ENCODE measurements around the gene MYADML2.

The MYADML2 gene

GRCh38 chr17:81968396-81968745, 21.3 kb upstream of the MYADML2 start:
- no peak for TF ChIP-seq GATA1 (IDR thresholded peaks at IDR 0.05; ENCODE audit: low read depth, low read length)
- no peak for TF ChIP-seq POLR2A (IDR thresholded peaks at IDR 0.05; ENCODE audit: low read length)
- DNase-seq: no peak

- TF ChIP-seq POLR2A (IDR thresholded peaks at IDR 0.05; ENCODE audit: low read length) (no peak), GATA1 (IDR thresholded peaks at IDR 0.05; ENCODE audit: low read depth, low read length) (no peak)
- DNase-seq: peak; percentile 80 to 84
Measured at GRCh38 chr17:81967533-81968395, 20.7 kb upstream of the MYADML2 start.

GRCh38 chr17:81967244-81967532, 20.2 kb upstream of the MYADML2 start:
- no peak for DNase-seq
- TF ChIP-seq POLR2A (IDR thresholded peaks at IDR 0.05; ENCODE audit: low read length) (no peak), GATA1 (IDR thresholded peaks at IDR 0.05; ENCODE audit: low read depth, low read length) (no peak)

- no peak for DNase-seq
- no peak for TF ChIP-seq POLR2A (IDR thresholded peaks at IDR 0.05; ENCODE audit: low read length)
- no peak for TF ChIP-seq GATA1 (IDR thresholded peaks at IDR 0.05; ENCODE audit: low read depth, low read length)
Measured at GRCh38 chr17:81966343-81967243, 19.6 kb upstream of the MYADML2 start.

- no peak for TF ChIP-seq POLR2A (IDR thresholded peaks at IDR 0.05; ENCODE audit: low read length)
- no peak for DNase-seq
Measured at GRCh38 chr17:81964081-81964849, 17.2 kb upstream of the MYADML2 start.

- TF ChIP-seq GATA1 (IDR thresholded peaks at IDR 0.05; ENCODE audit: low read depth, low read length) (no peak), POLR2A (IDR thresholded peaks at IDR 0.05; ENCODE audit: low read length) (no peak)
- no peak for DNase-seq
Measured at GRCh38 chr17:81962499-81963441, 15.7 kb upstream of the MYADML2 start.

- DNase-seq: no peak
- TF ChIP-seq POLR2A (IDR thresholded peaks at IDR 0.05; ENCODE audit: low read length): no peak
- TF ChIP-seq GATA1 (IDR thresholded peaks at IDR 0.05; ENCODE audit: low read depth, low read length): no peak
Measured at GRCh38 chr17:81961521-81962498, 14.8 kb upstream of the MYADML2 start.

GRCh38 chr17:81961087-81961511, 14.1 kb upstream of the MYADML2 start, which contains the start of gene NOTUM:
Gene NOTUM (minus strand): TSS chr17:81961187. CDS start chr17:81960909, 278 bp downstream.
- TF ChIP-seq GATA1 (IDR thresholded peaks at IDR 0.05; ENCODE audit: low read depth, low read length): no peak
- no peak for TF ChIP-seq POLR2A (IDR thresholded peaks at IDR 0.05; ENCODE audit: low read length)
- DNase-seq: peak; percentile 33 to 35

- no peak for DNase-seq
- TF ChIP-seq GATA1 (IDR thresholded peaks at IDR 0.05; ENCODE audit: low read depth, low read length) (no peak), POLR2A (IDR thresholded peaks at IDR 0.05; ENCODE audit: low read length) (no peak)
Measured at GRCh38 chr17:81960130-81960958, 13.3 kb upstream of the MYADML2 start.

- no peak for TF ChIP-seq GATA1 (IDR thresholded peaks at IDR 0.05; ENCODE audit: low read depth, low read length)
- no peak for TF ChIP-seq POLR2A (IDR thresholded peaks at IDR 0.05; ENCODE audit: low read length)
- peak; percentile 69 to 88 for DNase-seq
Measured at GRCh38 chr17:81959362-81960129, 12.5 kb upstream of the MYADML2 start.

Measured in erythroblast (primary cell).